ENCODE results near the gene PLXDC1.

GRCh38 chr17:39073353-39073752 lies 78.1 kb downstream of the PLXDC1 start:
- TF ChIP-seq, protein P1, sequence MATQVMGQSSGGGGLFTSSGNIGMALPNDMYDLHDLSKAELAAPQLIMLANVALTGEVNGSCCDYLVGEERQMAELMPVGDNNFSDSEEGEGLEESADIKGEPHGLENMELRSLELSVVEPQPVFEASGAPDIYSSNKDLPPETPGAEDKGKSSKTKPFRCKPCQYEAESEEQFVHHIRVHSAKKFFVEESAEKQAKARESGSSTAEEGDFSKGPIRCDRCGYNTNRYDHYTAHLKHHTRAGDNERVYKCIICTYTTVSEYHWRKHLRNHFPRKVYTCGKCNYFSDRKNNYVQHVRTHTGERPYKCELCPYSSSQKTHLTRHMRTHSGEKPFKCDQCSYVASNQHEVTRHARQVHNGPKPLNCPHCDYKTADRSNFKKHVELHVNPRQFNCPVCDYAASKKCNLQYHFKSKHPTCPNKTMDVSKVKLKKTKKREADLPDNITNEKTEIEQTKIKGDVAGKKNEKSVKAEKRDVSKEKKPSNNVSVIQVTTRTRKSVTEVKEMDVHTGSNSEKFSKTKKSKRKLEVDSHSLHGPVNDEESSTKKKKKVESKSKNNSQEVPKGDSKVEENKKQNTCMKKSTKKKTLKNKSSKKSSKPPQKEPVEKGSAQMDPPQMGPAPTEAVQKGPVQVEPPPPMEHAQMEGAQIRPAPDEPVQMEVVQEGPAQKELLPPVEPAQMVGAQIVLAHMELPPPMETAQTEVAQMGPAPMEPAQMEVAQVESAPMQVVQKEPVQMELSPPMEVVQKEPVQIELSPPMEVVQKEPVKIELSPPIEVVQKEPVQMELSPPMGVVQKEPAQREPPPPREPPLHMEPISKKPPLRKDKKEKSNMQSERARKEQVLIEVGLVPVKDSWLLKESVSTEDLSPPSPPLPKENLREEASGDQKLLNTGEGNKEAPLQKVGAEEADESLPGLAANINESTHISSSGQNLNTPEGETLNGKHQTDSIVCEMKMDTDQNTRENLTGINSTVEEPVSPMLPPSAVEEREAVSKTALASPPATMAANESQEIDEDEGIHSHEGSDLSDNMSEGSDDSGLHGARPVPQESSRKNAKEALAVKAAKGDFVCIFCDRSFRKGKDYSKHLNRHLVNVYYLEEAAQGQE (IDR thresholded peaks at IDR 0.05; ENCODE audit: low read depth): no peak
- TF ChIP-seq RAD21 (IDR thresholded peaks at IDR 0.05; ENCODE audit: low read depth): no peak
- TF ChIP-seq MAX (IDR thresholded peaks at IDR 0.05): no peak
- no peak for TF ChIP-seq NFIC (IDR thresholded peaks at IDR 0.05)
- TF ChIP-seq CEBPB (IDR thresholded peaks at IDR 0.05): no peak
- TF ChIP-seq CREB1 (IDR thresholded peaks at IDR 0.05; ENCODE audit: low read depth): no peak
- TF ChIP-seq TCF12 (IDR thresholded peaks at IDR 0.05; ENCODE audit: low read depth): no peak
- no peak for TF ChIP-seq TAF1 (IDR thresholded peaks at IDR 0.05; ENCODE audit: low read depth)
- TF ChIP-seq, protein P2, sequence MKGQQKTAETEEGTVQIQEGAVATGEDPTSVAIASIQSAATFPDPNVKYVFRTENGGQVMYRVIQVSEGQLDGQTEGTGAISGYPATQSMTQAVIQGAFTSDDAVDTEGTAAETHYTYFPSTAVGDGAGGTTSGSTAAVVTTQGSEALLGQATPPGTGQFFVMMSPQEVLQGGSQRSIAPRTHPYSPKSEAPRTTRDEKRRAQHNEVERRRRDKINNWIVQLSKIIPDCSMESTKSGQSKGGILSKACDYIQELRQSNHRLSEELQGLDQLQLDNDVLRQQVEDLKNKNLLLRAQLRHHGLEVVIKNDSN (IDR thresholded peaks at IDR 0.05): no peak
- TF ChIP-seq EP300 (IDR thresholded peaks at IDR 0.05; ENCODE audit: borderline replicate concordance): no peak
